Kidney epithelial cell (primary cell): ENCODE data around the gene EPHB1. TPM values are rescaled to one million over a fixed set of nuclear protein-coding genes. Genes with fewer than 3 reads are reported as not detected.

Source experiments
- DNase-seq: peaks from one replicate; pipeline ENCODE4 v3.0.0-alpha.2; 2010; ENCODE audit warnings: low read depth
- H3K27me3 ChIP-seq: 2 replicates; pipeline ENCODE4 v1.6.0; 2011; ENCODE audit warnings: low read length; ENCODE audit not compliant: control insufficient read depth, insufficient read depth
- H3K36me3 ChIP-seq: 2 replicates; pipeline ENCODE4 v1.5.1; 2011; ENCODE audit warnings: low read length; ENCODE audit not compliant: control insufficient read depth, insufficient read depth
- H3K4me3 ChIP-seq: 2 replicates; pipeline ENCODE4 v1.5.1; 2011; ENCODE audit warnings: low read depth, mild to moderate bottlenecking, control low read depth, low read length
- total RNA-seq: library from RNA; depleted of rRNA; stranded (reverse); fragments of >200 nt; gene quantifications from 2 replicates; pipeline ENCODE4 v1.2.3, GENCODE V29; 2015
- TF ChIP-seq, protein P1 (sequence below): IDR thresholded peaks from 2 replicates; pipeline ENCODE4 v1.5.1; 2011; ENCODE audit warnings: mild to moderate bottlenecking, moderate library complexity, low read length, control low read depth, inconsistent platforms; ENCODE audit not compliant: insufficient read depth, poor library complexity, severe bottlenecking

The EPHB1 gene
- total RNA-seq, 1 donor from 2014 or later: 10.8 TPM

DNA sequence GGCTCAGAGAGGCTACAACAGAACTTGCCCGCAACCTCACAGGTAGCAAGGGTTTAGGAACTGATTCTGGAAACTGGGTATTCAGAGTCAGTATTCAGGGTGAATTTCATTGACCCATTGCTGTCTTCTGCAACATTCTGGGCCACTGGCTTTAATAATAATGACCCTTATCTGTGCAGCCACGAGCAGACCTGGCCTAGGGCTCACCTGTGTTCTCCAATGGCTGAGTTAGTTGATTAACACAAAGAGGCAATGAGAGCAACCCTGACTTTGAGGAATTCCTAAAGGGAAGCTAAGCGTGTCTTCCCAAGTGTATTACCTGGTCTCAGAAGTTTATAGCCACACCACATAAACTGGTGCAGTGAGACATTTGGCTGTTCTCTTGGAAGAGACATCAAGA is 289.9 kb downstream of the EPHB1 start:
- DNase-seq: no peak
- Histone ChIP-seq H3K27me3 (no peaks in the 10 kb centered on the region), H3K4me3 (no peak overlapping the region), H3K36me3 (no peaks in the 10 kb centered on the region)
- TF ChIP-seq, protein P1, sequence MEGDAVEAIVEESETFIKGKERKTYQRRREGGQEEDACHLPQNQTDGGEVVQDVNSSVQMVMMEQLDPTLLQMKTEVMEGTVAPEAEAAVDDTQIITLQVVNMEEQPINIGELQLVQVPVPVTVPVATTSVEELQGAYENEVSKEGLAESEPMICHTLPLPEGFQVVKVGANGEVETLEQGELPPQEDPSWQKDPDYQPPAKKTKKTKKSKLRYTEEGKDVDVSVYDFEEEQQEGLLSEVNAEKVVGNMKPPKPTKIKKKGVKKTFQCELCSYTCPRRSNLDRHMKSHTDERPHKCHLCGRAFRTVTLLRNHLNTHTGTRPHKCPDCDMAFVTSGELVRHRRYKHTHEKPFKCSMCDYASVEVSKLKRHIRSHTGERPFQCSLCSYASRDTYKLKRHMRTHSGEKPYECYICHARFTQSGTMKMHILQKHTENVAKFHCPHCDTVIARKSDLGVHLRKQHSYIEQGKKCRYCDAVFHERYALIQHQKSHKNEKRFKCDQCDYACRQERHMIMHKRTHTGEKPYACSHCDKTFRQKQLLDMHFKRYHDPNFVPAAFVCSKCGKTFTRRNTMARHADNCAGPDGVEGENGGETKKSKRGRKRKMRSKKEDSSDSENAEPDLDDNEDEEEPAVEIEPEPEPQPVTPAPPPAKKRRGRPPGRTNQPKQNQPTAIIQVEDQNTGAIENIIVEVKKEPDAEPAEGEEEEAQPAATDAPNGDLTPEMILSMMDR: no peak

DNA sequence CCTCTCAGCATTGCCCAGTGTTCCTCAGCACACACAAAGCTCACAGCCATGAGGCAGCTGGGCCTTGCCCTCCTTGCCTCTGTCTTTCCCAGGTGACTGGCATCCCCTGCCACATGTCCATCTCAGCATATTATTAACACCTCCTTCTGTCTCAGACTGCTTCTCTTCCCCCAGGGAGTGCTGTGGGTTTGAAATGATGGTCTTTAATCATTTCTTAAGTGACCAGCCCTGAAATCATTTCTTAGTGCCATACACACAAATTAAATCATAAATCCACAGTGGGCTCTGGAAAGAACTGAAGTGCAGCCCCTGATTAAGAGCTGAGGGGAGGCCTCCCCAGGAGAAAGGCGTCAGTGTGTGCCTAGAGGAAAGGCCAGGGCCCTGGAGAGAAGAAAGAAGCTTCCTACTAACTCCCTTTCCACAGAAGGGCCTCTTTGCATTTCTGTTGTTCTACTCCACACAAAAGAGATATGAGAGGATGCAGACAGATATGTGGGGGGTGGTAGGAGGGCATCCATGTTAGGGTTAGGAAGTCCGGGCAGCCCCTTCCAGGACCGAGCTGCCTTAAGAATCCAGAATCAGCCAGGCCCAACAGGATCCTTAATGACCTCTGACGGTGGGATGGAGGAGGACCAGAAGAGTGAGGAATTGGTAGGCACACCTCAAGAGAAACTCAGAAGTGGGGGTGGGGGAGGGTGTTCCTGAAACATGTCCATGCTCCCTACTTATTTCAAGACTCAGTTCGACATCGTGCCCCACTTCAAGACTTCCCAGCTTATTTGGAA is 290.8 kb downstream of the EPHB1 start:
- TF ChIP-seq, protein P1: no peak
- Histone ChIP-seq H3K36me3 (no peaks in the 10 kb centered on the region), H3K4me3 (no peak overlapping the region), H3K27me3 (no peaks in the 10 kb centered on the region)
- no peak for DNase-seq

DNA sequence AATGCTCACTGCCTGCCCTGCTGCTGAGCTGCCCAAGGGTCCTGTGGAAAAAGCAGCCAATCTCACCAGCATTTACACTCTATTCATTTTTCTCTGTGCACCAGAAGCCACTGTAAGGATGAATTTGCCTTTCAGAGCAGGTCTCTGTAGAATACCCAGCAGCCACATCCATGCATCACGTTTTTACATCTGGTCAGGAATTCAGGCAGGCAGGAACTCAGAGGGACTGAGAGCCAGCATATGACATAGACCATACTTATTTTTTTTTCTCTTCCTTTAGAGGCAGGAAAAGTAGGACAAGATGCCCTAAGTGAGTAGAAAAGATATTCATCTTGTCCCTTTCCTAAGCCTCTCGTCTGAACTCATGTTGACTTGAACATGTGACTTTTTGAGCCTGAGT is 292.7 kb downstream of the EPHB1 start:
- no peaks in the 10 kb centered on the region for H3K36me3 ChIP-seq
- no peaks in the 10 kb centered on the region for H3K27me3 ChIP-seq
- TF ChIP-seq, protein P1: no peak
- no peak overlapping the region for H3K4me3 ChIP-seq
- no peak for DNase-seq

DNA sequence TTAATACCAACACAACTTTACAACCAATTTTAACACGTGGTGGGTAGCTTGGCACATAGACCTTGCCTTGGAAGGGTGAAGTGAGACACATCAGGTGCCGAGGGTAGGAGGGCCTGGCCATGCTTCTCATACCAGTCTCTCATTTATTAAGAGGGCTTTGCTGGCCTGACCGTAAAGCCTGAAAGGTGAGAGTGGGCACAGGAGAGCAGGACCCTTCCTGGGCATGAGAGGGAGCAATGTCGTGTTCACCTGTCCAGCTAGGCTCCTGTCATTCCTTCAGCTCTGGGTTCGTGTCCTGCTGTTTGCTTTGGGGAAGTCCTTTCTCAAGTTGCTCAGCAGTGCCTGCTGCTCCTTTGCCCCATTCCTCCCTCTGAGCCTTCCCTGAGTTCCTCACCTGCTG is 294.4 kb downstream of the EPHB1 start:
- H3K27me3 ChIP-seq: no peaks in the 10 kb centered on the region
- TF ChIP-seq, protein P1: no peak
- DNase-seq: no peak
- no peak overlapping the region for H3K4me3 ChIP-seq
- no peaks in the 10 kb centered on the region for H3K36me3 ChIP-seq

DNA sequence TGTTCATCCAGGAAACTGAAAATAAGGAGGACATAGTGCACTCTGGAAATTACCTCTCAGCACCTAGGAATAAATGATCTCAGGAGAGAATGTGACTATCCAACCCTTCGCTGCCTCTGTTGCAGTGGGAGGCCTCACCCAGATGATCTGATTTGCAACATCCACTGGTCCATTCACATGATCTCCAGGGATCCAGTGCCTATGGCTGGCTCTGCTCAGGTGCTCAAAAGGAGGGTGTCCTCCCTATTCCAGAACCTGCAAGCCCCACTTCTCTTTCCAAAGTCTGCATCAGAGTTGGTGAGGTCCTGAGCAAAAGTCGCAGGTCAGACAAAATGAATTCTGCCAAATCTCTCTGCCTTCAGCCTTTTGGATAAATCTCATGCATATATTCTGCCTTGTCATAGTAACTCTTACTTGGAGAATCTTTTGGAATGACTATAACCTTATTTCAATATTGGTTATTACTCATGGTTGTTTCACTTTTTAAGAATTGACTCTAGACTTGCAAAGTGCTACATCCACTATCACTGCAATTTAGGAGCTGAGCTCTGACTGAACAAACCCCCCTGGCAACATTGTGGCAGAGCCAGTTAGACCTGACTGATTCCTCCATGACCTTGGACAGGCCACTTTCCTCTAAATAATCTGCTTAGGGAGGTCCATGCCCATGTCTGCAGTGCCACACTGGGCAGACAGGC is 295.1 kb downstream of the EPHB1 start:
- H3K27me3 ChIP-seq: no peaks in the 10 kb centered on the region
- TF ChIP-seq, protein P1: no peak
- no peak for DNase-seq
- no peak overlapping the region for H3K4me3 ChIP-seq
- H3K36me3 ChIP-seq: no peaks in the 10 kb centered on the region

DNA sequence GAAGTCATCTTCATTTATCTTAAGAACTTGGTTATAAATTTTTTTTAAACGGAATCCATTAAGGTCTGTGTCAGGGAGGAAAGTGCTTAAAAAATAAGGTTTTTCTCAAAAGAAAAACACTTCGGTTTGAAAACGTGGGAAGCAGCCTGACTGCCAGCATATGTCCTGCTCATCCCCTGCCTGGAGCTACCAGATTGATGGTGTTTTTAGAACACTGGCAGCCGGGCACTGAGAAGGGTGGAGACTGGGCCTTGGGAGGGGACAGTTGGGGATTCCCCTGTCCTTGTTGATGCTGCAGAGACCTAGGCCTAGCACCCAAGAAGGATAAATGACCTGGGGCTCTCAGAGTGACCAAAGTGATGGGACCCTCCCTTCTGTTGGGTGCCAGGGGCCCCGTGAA is 296.9 kb downstream of the EPHB1 start:
- Histone ChIP-seq H3K36me3 (no peaks in the 10 kb centered on the region), H3K4me3 (no peak overlapping the region), H3K27me3 (no peaks in the 10 kb centered on the region)
- TF ChIP-seq, protein P1: no peak
- DNase-seq: no peak
